ENCODE data around the gene SNX13.

GRCh38 chr7:17934612-17935240 lies 5.6 kb downstream of the SNX13 start:
- no peak for TF ChIP-seq EZH2 (IDR thresholded peaks at IDR 0.05; ENCODE audit: borderline replicate concordance, low read length)
- TF ChIP-seq CTCF (IDR thresholded peaks at IDR 0.05; ENCODE audit: low read length), result no peak

All from OCI-LY1 (cell line).